ENCODE data around the gene ZCCHC8. TPM values are rescaled to one million over a fixed set of nuclear protein-coding genes. Genes with fewer than 3 reads are reported as not detected.
"Not testable (repeated sequence)": the region's sequence is repeated elsewhere in the genome, so short reads cannot be mapped to it uniquely, and the experiment has no call there.

Gene ZCCHC8
- polyA plus RNA-seq, 1 experiment = 12.7 TPM

DNA sequence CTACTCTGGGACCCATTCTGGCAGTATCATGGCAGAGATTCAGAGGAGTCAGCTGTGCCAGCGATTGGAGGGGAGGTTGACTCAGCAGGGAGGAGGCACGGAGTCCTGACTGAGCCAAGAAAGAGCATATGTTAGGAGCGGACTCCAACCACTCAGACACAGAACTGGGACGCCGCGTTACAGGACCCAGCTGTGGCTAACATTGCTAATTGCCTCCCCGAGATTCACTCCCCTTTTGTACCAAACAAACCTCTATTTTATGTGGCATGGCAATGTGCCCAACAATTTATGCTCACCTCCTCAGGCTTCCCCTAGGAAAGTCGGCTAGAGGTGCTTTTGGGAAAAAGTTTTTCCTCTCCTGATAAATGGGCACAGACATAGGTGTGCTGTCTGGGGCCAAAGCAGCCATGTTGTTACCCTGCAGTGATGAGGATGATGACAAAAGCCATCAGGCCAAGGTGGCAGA is 63.0 kb downstream of the ZCCHC8 start:
- CTCF ChIA-PET = interaction anchor here (0.7 kb wide), 1 partner anchor 679 kb away, joined by 3 read pairs; no protein-coding TSS in a partner anchor

DNA sequence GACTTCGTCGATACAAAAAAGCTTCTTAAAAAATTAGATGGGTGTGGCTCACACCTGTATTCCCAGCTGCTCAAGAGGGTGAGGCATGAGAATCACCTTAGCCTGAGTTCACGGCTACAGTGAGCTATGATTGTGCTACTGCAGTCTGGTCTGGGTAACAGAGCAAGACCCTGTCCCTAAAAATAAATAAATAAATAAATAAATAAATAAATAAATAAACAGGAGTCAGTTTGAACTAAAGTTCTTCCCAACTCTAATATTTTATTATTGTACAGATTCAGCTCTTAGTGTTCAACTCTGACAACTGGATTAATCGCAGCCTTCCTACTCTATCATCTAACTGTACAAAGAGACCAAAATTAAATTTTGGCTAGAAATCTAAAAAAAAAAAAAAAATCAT is 65.5 kb downstream of the ZCCHC8 start:
- no peaks in the 10 kb centered on the region for H3K36me3 ChIP-seq (ENCODE audit: control insufficient read depth, insufficient read depth, low read length)
- no peak for DNase-seq (ENCODE audit: low read depth)
- no peaks in the 10 kb centered on the region for H3K27me3 ChIP-seq (ENCODE audit: control insufficient read depth, insufficient read depth, low read length)
- TF ChIP-seq, protein P1, sequence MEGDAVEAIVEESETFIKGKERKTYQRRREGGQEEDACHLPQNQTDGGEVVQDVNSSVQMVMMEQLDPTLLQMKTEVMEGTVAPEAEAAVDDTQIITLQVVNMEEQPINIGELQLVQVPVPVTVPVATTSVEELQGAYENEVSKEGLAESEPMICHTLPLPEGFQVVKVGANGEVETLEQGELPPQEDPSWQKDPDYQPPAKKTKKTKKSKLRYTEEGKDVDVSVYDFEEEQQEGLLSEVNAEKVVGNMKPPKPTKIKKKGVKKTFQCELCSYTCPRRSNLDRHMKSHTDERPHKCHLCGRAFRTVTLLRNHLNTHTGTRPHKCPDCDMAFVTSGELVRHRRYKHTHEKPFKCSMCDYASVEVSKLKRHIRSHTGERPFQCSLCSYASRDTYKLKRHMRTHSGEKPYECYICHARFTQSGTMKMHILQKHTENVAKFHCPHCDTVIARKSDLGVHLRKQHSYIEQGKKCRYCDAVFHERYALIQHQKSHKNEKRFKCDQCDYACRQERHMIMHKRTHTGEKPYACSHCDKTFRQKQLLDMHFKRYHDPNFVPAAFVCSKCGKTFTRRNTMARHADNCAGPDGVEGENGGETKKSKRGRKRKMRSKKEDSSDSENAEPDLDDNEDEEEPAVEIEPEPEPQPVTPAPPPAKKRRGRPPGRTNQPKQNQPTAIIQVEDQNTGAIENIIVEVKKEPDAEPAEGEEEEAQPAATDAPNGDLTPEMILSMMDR (IDR thresholded peaks at IDR 0.05; ENCODE audit: insufficient read depth, low read depth, low read length) = no peak
- POLR2A ChIA-PET = no interaction called here
- H3K4me3 ChIP-seq (ENCODE audit: low read depth, low read length) = no peak overlapping the region
- CTCF ChIA-PET = interaction anchor here (0.6 to 1.4 kb wide), 5 partner anchors 11 to 935 kb away, joined by 3 to 5 read pairs (median 3); no protein-coding TSS in a partner anchor

More for the DNA sequence above, 63.0 kb downstream of the ZCCHC8 start:
- no peaks in the 10 kb centered on the region for H3K36me3 ChIP-seq (ENCODE audit: control insufficient read depth, insufficient read depth, low read length)
- POLR2A ChIA-PET = no interaction called here
- TF ChIP-seq, protein P1 (IDR thresholded peaks at IDR 0.05; ENCODE audit: insufficient read depth, low read depth, low read length) = no peak
- no peaks in the 10 kb centered on the region for H3K27me3 ChIP-seq (ENCODE audit: control insufficient read depth, insufficient read depth, low read length)
- no peak for DNase-seq (ENCODE audit: low read depth)
- H3K4me3 ChIP-seq (ENCODE audit: low read depth, low read length) = no peak overlapping the region

DNA sequence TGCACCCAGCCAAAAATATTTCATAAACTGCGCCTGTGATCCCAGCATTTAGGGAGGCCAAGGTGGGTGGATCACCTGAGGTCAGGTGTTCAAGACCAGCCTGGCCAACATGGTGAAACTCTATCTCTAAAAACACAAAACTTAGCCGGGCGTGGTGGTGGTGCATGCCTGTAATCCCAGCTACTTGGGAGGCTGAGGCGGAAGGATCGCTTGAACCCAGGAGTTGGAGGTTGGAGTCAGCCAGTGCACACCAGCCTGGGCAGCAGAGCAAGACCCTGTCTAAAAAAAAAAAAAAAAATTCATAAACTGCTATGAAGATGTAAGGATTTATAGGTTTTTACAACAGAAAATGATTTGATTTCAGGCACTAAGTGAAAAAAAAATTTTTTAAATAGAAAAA is 71.7 kb downstream of the ZCCHC8 start:
- H3K27me3 ChIP-seq (ENCODE audit: control insufficient read depth, insufficient read depth, low read length); POLR2A ChIA-PET; H3K4me3 ChIP-seq (ENCODE audit: low read depth, low read length); CTCF ChIA-PET; H3K36me3 ChIP-seq (ENCODE audit: control insufficient read depth, insufficient read depth, low read length); DNase-seq (ENCODE audit: low read depth): not testable (repeated sequence)

DNA sequence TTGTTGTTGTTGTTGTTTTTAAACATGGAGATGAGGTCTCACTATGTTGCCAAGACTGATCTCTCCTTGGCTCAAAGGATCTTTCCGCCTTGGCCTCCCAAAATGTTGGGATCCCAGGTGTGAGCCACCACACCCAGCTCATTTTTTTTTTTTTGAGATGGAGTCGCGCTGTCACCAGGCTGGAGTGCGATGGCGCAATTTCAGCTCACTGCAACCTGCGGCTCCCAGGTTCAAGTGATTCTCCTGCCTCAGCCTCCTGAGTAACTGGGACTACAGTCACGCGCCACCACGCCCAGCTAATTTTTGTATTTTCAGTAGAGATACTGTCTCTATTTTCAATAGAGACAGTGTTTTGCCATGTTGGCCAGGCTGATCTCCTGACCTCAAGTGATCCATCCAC is 73.3 kb downstream of the ZCCHC8 start:
- DNase-seq (ENCODE audit: low read depth) = no peak
- TF ChIP-seq, protein P1 (IDR thresholded peaks at IDR 0.05; ENCODE audit: insufficient read depth, low read depth, low read length) = no peak
- H3K36me3 ChIP-seq (ENCODE audit: control insufficient read depth, insufficient read depth, low read length) = no peaks in the 10 kb centered on the region
- no peaks in the 10 kb centered on the region for H3K27me3 ChIP-seq (ENCODE audit: control insufficient read depth, insufficient read depth, low read length)
- POLR2A ChIA-PET = interaction anchor here (0.7 kb wide), 2 partner anchors 24 to 355 kb away, joined by 3 to 11 read pairs; no protein-coding TSS in a partner anchor
- CTCF ChIA-PET = interaction anchor here (0.6 to 2.0 kb wide), 2 partner anchors 28 to 35 kb away, joined by 3 to 7 read pairs; no protein-coding TSS in a partner anchor
- no peak overlapping the region for H3K4me3 ChIP-seq (ENCODE audit: low read depth, low read length)

DNA sequence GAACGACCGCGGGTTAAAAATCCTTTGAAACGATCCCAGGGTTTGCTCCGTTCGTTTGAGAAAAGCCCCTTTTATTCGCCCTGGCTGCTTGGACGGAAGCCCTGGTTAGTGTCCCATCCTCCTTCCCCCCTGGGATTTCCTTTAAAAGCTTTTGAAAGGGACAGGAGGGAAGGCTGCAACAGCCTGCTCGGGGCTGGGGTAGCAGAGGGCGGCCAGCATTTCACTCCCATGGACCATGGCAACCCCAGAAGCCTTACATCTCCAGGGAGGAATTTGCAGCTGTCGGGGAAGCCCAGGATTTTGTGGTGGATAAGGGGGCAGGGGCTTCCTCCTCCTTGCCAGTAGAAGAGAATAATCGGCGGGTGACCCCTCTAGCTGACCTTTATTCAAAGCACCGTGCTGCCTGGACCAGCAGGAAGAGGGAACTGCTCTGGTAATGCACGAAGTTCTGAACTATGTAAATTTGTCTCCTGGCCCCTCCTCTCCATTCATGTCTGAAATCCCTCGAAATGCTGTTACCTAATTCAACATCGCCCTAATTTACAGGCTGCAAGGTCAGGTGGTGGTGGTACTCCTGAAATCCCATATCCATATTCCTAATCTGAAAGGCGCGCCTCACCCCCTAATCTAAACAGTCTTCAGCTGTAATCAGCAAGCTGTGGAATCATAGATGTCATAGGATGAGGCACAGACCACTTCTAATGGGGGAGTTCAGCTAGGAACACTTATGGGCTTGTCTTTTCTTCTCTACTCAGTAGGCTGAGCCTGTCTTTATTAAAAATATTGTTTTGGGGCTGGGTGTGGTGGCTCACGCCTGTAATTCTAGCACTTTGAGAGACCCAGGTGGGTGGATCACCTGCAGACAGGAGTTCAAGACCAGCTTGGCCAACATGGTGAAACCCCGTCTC is 77.2 kb downstream of the ZCCHC8 start:
- DNase-seq (ENCODE audit: low read depth) = no peak
- ChIA-PET CTCF (interaction anchor here (0.6 to 3.8 kb wide), 6 partner anchors 12 to 153 kb away, joined by 3 to 15 read pairs (median 4); no protein-coding TSS in a partner anchor), POLR2A (interaction anchor here (0.5 kb wide), 1 partner anchor 92 kb away, joined by 4 read pairs; no protein-coding TSS in a partner anchor)
- TF ChIP-seq, protein P1 (IDR thresholded peaks at IDR 0.05; ENCODE audit: insufficient read depth, low read depth, low read length) = no peak
- Histone ChIP-seq H3K4me3 (ENCODE audit: low read depth, low read length) (peak overlapping the region; percentile 56), H3K36me3 (ENCODE audit: control insufficient read depth, insufficient read depth, low read length) (no peaks in the 10 kb centered on the region), H3K27me3 (ENCODE audit: control insufficient read depth, insufficient read depth, low read length) (no peaks in the 10 kb centered on the region)

All from BJ (cell line).